Osteocyte (in vitro differentiated cells): ENCODE data around the gene CDC27. TPM values are rescaled to one million over a fixed set of nuclear protein-coding genes. Genes with fewer than 3 reads are reported as not detected.

Source experiments
- DNase-seq: peaks from one replicate; pipeline ENCODE4 v3.0.0; 2021; ENCODE audit warnings: mixed read lengths; ENCODE audit not compliant: unreplicated experiment; ENCODE audit errors: extremely low spot score
- H3K27ac Mint-ChIP-seq: one replicate; pipeline ENCODE4 v1.8.0; 2021; ENCODE audit warnings: mild to moderate bottlenecking, mixed read lengths; ENCODE audit not compliant: unreplicated experiment
- H3K27me3 Mint-ChIP-seq: one replicate; pipeline ENCODE4 v1.8.0; 2021; ENCODE audit warnings: mixed read lengths; ENCODE audit not compliant: unreplicated experiment
- H3K36me3 Mint-ChIP-seq: one replicate; pipeline ENCODE4 v1.8.0; 2021; ENCODE audit warnings: mixed read lengths; ENCODE audit not compliant: unreplicated experiment
- H3K4me1 Mint-ChIP-seq: one replicate; pipeline ENCODE4 v1.8.0; 2021; ENCODE audit warnings: mixed read lengths; ENCODE audit not compliant: unreplicated experiment
- H3K4me3 Mint-ChIP-seq: one replicate; pipeline ENCODE4 v1.8.0; 2021; ENCODE audit warnings: mild to moderate bottlenecking, moderate library complexity, mixed read lengths; ENCODE audit not compliant: unreplicated experiment
- H3K9me3 Mint-ChIP-seq: one replicate; pipeline ENCODE4 v1.8.0; 2021; ENCODE audit warnings: mixed read lengths; ENCODE audit not compliant: unreplicated experiment
- total RNA-seq: library from RNA; stranded (reverse); gene quantifications from 2 replicates; pipeline ENCODE4 v1.2.1, GENCODE V29; 2021
- TF ChIP-seq, protein P1 (sequence below): fragments of 200-600 bp; sonication (generic); IDR thresholded peaks from 2 replicates; pipeline ENCODE4 v1.5.0; 2021; ENCODE audit warnings: antibody characterized with exemption, mild to moderate bottlenecking, moderate library complexity

The CDC27 gene
- total RNA-seq, 1 donor from 2014 or later, result 112 TPM

DNA sequence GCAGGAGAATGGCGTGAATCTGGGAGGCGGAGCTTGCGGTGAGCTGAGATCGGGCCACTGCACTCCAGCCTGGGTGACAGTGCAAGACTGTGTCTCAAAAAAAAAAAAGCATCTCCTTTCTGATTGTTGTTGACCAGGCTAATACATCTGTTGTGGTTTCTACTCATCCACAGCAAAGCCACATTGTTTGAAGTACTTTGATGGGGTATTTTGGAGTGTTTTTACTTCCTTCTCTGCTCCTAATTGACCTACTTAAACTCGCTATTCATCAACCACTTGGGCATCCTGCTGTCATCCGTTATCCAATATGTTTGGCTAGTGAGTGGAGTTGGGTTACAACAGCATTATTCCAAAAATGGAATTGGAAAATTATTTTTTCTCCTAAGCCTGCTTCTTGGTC, 3.5 kb upstream of the CDC27 start:
- TF ChIP-seq, protein P1, sequence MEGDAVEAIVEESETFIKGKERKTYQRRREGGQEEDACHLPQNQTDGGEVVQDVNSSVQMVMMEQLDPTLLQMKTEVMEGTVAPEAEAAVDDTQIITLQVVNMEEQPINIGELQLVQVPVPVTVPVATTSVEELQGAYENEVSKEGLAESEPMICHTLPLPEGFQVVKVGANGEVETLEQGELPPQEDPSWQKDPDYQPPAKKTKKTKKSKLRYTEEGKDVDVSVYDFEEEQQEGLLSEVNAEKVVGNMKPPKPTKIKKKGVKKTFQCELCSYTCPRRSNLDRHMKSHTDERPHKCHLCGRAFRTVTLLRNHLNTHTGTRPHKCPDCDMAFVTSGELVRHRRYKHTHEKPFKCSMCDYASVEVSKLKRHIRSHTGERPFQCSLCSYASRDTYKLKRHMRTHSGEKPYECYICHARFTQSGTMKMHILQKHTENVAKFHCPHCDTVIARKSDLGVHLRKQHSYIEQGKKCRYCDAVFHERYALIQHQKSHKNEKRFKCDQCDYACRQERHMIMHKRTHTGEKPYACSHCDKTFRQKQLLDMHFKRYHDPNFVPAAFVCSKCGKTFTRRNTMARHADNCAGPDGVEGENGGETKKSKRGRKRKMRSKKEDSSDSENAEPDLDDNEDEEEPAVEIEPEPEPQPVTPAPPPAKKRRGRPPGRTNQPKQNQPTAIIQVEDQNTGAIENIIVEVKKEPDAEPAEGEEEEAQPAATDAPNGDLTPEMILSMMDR, result no peak
- Mint-ChIP-seq H3K27me3 (no peaks in the 10 kb centered on the region), H3K36me3 (no peaks in the 10 kb centered on the region), H3K9me3 (peaks cover 6% of the 10 kb centered on the region), H3K4me1 (peaks cover 10% of the 10 kb centered on the region), H3K27ac (no peak overlapping the region), H3K4me3 (no peak overlapping the region)
- DNase-seq, result no peak

DNA sequence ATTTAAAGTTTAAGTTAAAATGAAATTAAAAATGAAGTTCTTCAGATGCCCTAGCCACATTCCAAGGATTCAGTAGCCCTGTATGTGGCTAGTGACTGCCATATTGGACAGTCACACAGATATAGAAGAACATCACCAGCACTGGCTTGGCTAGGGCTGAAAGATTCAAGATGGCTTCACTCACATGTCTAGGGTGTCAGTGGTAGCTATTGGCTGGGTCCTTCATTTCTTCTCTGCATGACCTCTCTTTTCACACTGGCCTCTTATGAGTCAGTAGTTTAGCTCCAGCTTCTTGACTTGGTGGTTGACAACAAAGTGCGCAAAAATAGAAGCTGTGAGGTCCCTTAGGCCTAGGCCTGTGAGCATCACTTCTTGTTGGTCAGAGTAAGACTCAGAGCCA, 1.7 kb upstream of the CDC27 start:
- Mint-ChIP-seq H3K36me3 (no peaks in the 10 kb centered on the region), H3K4me3 (no peak overlapping the region), H3K4me1 (peaks cover 25% of the 10 kb centered on the region), H3K9me3 (peaks cover 3% of the 10 kb centered on the region), H3K27ac (no peak overlapping the region), H3K27me3 (no peaks in the 10 kb centered on the region)
- DNase-seq, result no peak
- TF ChIP-seq, protein P1, result no peak

DNA sequence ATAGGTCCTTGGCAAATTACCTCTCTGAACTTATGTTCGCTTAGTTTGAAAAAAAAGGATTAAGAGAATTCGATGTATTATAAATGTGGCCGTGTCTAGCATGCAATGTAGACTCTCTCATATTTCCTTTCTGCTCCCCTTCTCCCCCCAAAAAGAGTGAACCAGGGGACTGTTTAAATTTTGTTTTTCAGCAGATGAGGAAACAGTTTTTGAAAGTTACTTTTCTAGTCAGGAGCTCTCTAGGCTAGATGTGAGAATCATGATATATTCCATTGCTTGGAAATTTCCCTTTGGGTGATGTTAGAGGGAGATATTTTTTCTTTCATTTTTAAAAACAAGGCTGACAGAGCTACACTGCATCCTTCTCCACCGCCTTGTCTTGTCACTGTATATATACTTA, 1.1 kb upstream of the CDC27 start:
- Mint-ChIP-seq H3K9me3 (no peaks in the 10 kb centered on the region), H3K27me3 (no peaks in the 10 kb centered on the region), H3K4me3 (peak overlapping the region; percentile 19), H3K27ac (no peak overlapping the region), H3K4me1 (peaks cover 30% of the 10 kb centered on the region), H3K36me3 (no peaks in the 10 kb centered on the region)
- TF ChIP-seq, protein P1, result no peak
- no peak for DNase-seq

DNA sequence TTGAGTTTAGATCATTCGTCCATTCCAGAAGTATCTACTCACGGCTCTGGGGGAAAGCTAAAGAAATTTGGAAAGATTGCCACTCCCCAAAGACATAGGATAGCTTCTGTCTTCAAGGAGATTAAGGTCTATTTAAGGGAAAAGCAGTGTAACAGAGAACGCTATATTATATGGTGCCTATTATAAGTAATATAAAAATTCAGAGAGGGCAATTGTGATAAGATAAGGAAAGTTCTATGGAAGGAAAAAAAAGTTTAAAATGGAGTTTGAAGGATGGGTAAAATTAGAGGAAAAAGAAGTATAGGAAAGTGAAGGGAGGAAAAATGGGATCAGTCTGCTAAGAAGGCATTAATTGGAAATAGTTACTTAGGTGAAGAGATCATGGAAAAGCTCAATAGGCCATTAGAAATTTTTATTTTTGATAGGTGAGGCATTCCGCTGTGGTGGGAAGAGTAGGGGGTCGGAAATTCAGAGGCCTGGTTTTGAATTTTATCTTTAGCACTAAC, 690 bp upstream of the CDC27 start:
- Mint-ChIP-seq H3K27me3 (no peaks in the 10 kb centered on the region), H3K9me3 (no peaks in the 10 kb centered on the region), H3K36me3 (no peaks in the 10 kb centered on the region), H3K4me3 (peak overlapping the region; percentile 98), H3K4me1 (peaks cover 33% of the 10 kb centered on the region), H3K27ac (peak overlapping the region; percentile 98)
- TF ChIP-seq, protein P1, result no peak
- no peak for DNase-seq

DNA sequence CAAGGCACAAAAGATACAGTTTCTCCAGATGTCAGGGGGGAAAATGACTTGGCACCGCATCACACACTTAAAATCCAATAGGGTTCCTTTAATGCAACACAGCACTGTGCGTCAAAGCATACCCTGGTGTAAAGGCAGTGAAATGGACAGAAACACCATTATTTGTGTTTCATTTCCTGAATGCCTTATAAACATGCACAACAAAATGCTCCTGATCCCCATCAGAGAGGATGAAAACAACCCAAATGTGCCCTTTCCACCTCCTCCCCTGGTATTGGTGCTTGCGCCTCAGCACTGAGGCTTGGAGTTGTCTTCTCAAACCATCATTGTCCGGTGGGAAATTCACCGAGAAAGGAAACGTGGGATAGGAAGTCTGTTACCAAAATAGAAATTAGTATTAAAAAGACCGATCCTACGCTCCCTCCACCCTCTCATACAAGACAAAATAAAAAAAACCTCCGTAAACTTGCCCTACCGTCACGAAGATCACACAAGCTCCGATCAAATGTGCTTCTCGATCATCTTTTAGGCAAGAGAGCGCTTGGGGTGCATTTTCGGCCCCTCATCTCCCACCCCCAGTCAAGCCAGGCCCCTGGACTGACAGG, 722 bp downstream of the CDC27 start:
- Mint-ChIP-seq H3K4me1 (peaks cover 43% of the 10 kb centered on the region), H3K36me3 (no peaks in the 10 kb centered on the region), H3K27me3 (no peaks in the 10 kb centered on the region), H3K9me3 (no peaks in the 10 kb centered on the region), H3K4me3 (peak overlapping the region; percentile 98), H3K27ac (peak overlapping the region; percentile 98)
- TF ChIP-seq, protein P1, result no peak
- no peak for DNase-seq
